WERI-Rb-1 (cell line): ENCODE measurements around the gene VASN.
A peak's percentile ranks its signal among the peaks of the same experiment; 100 is the strongest.

ENCODE experiments used
- DNase-seq: peaks from one replicate; pipeline ENCODE4 v3.0.0-alpha.2; 2020
- H3K27ac ChIP-seq: fragments of 250-450 bp; sonication (Bioruptor Pico); 2 replicates; pipeline ENCODE4 v1.5.1; 2020; ENCODE audit warnings: mild to moderate bottlenecking, moderate library complexity
- H3K27me3 ChIP-seq: fragments of 250-450 bp; sonication (Bioruptor Pico); 2 replicates; pipeline ENCODE4 v1.5.1; 2021; ENCODE audit warnings: mild to moderate bottlenecking, low read depth, moderate library complexity; ENCODE audit not compliant: insufficient read depth, severe bottlenecking
- H3K36me3 ChIP-seq: fragments of 250-450 bp; sonication (Bioruptor Pico); 2 replicates; pipeline ENCODE4 v1.5.1; 2020; ENCODE audit warnings: mild to moderate bottlenecking, moderate library complexity
- H3K4me3 ChIP-seq: 2 replicates; pipeline ENCODE4 v1.5.1; 2011; ENCODE audit warnings: low read depth, mild to moderate bottlenecking, control low read depth, low read length
- H3K9me3 ChIP-seq: fragments of 250-450 bp; sonication (Bioruptor Pico); 2 replicates; pipeline ENCODE4 v1.5.1; 2021; ENCODE audit warnings: mild to moderate bottlenecking, moderate library complexity; ENCODE audit not compliant: severe bottlenecking
- TF ChIP-seq, protein P1 (sequence below): IDR thresholded peaks from 2 replicates; pipeline ENCODE4 v1.5.1; 2011; ENCODE audit warnings: low read depth, mild to moderate bottlenecking, control low read depth, inconsistent platforms, low read length

Gene VASN

DNA sequence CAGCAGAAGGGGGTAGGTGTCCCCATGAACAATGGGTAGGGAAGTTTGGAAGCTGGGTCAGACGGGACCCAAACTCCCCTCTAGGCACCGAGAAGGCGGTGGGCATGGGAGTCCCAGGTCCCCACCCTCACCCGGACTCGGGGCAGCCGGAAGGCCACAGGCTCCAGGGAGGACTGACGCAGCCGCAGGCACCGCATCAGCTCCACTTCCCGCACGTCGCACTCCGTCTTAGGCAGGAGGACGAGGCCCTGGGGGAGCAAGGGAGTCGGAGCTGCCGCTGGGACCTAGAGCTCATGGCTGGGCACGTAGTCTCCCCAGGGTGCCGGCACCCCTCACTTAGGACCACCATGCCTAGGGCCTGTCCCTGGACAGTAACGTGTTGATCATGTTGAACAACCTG lies 13.4 kb upstream of the VASN start:
- H3K27ac ChIP-seq, result peak overlapping the region; percentile 38
- TF ChIP-seq, protein P1, sequence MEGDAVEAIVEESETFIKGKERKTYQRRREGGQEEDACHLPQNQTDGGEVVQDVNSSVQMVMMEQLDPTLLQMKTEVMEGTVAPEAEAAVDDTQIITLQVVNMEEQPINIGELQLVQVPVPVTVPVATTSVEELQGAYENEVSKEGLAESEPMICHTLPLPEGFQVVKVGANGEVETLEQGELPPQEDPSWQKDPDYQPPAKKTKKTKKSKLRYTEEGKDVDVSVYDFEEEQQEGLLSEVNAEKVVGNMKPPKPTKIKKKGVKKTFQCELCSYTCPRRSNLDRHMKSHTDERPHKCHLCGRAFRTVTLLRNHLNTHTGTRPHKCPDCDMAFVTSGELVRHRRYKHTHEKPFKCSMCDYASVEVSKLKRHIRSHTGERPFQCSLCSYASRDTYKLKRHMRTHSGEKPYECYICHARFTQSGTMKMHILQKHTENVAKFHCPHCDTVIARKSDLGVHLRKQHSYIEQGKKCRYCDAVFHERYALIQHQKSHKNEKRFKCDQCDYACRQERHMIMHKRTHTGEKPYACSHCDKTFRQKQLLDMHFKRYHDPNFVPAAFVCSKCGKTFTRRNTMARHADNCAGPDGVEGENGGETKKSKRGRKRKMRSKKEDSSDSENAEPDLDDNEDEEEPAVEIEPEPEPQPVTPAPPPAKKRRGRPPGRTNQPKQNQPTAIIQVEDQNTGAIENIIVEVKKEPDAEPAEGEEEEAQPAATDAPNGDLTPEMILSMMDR, result no peak
- DNase-seq, result no peak
- H3K9me3 ChIP-seq, result no peaks in the 10 kb centered on the region
- H3K36me3 ChIP-seq, result peaks cover 10% of the 10 kb centered on the region
- no peak overlapping the region for H3K4me3 ChIP-seq
- H3K27me3 ChIP-seq, result no peaks in the 10 kb centered on the region

- Histone ChIP-seq H3K27me3 (no peaks in the 10 kb centered on the region), H3K36me3 (peaks cover 10% of the 10 kb centered on the region), H3K27ac (peak overlapping the region; percentile 31; the same call in 1 of the 2 replicates), H3K4me3 (no peak overlapping the region), H3K9me3 (no peaks in the 10 kb centered on the region)
- DNase-seq, result peak; percentile 73
- TF ChIP-seq, protein P1, result peak; percentile 86
Measured at GRCh38 chr16:4358831-4359561, 12.7 kb upstream of the VASN start.

- TF ChIP-seq, protein P1, result no peak
- H3K36me3 ChIP-seq, result peaks cover 10% of the 10 kb centered on the region
- no peaks in the 10 kb centered on the region for H3K9me3 ChIP-seq
Measured at GRCh38 chr16:4359914-4360313, 11.7 kb upstream of the VASN start.

GRCh38 chr16:4360538-4361021 lies 11.1 kb upstream of the VASN start:
- peak; percentile 90 for DNase-seq
- TF ChIP-seq, protein P1, result no peak
- H3K27ac ChIP-seq, result peak overlapping the region; percentile 40; the same call in 1 of the 2 replicates
- H3K4me3 ChIP-seq, result no peak overlapping the region
- peaks cover 10% of the 10 kb centered on the region for H3K36me3 ChIP-seq
- H3K9me3 ChIP-seq, result no peaks in the 10 kb centered on the region
- no peaks in the 10 kb centered on the region for H3K27me3 ChIP-seq

More at GRCh38 chr16:4359914-4360313, 11.7 kb upstream of the VASN start:
- Histone ChIP-seq H3K27me3 (no peaks in the 10 kb centered on the region), H3K4me3 (no peak overlapping the region), H3K27ac (no peak overlapping the region)
- DNase-seq, result no peak

DNA sequence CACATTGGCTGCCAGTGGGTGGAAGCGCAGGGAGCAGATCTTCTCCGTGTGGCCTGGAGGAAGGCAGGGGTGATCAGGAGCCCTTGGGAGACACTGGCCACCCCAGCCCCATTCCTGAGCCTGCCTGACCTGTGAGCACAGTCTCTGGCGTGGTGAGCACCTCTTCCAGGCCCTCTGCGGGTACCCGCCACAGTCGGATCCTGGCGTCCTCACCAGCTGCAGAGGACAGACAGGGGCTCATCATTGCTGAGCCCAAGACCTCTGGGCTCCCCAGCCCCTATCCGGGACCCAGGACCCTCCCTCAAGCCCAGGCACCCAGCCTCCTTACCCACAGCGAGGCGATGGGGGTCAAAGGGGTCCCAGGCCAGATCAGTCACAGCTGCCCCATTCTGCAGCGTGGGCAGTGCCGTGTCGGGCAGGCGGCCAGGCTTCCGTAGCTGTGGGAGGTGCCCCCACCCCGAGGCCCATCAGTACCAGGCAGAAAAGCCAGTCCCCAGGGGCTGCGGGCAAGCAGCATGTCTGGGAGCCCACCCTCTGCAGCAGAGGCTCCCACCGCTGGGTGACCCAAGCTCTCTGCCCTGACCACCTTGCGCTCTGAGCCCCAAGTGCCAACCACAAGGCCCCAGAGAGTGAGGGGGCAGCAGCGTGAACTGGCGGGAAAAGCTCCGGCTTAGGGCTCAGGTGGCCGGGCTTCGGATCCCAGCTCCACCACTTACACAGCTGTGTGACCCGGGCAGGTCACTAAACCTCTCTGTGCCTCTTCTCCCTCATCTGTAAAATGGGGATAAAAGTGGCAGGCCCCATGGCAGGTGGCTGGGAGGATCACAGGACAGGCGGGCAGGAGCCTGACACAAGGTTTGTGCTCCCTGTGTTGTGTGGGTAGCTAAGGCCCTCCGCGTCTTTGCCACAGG lies 10.4 kb upstream of the VASN start:
- TF ChIP-seq, protein P1, result no peak
- H3K9me3 ChIP-seq, result no peaks in the 10 kb centered on the region
- no peak overlapping the region for H3K4me3 ChIP-seq
- no peaks in the 10 kb centered on the region for H3K27me3 ChIP-seq
- DNase-seq, result no peak
- H3K36me3 ChIP-seq, result peaks cover 10% of the 10 kb centered on the region
- H3K27ac ChIP-seq, result peak overlapping the region; percentile 40; the same call in 1 of the 2 replicates
